HepG2 (cell line): ENCODE data around the gene TEDC1. TPM values are rescaled to one million over a fixed set of nuclear protein-coding genes. Genes with fewer than 3 reads are reported as not detected.

Source experiments
- ATAC-seq: fragments of 200-7000 bp; cut with Tn5 transposase; 3 replicates; pipeline ENCODE4 v1.9.1; 2020; ENCODE audit warnings: mild to moderate bottlenecking, moderate library complexity
- BruUV-seq: library from RNA; stranded (reverse); fragments of 400-500 nt; replicated peaks from 2 replicates; lab custom pipeline; 2021; lab: Mats Ljungman, UMichigan
- CTCF ChIA-PET: fragments of 300-600 bp; formaldehyde crosslinking; extraction: SDS; loops from one replicate; lab custom pipeline; 2021; ENCODE audit warnings: low total read pairs, inconsistent platforms, low intra/inter-chr PET ratio; lab: Yijun Ruan, JAX
- POLR2A ChIA-PET: fragments of 350-600 bp; sonication (Branson Sonifier 250); formaldehyde crosslinking; loops from one replicate; lab custom pipeline; 2020; ENCODE audit warnings: antibody characterized with exemption, inconsistent platforms; lab: Yijun Ruan, JAX
- DNase-seq: peaks from one replicate; pipeline ENCODE4 v3.0.0-alpha.2; 2015; ENCODE audit warnings: low spot score
- FAIRE-seq: peaks from 3 replicates; lab custom pipeline; 2011; peaks lifted over from hg19 to GRCh38; lab: Jason Lieb, UNC
- H2AFZ ChIP-seq: one replicate; pipeline ENCODE4 v1.6.1; 2011; ENCODE audit warnings: low read length, inconsistent platforms
- H3K27ac ChIP-seq: fragments of 300-600 bp; 3 replicates; pipeline ENCODE4 v1.8.0; 2011; ENCODE audit warnings: mixed run types, mild to moderate bottlenecking, mixed read lengths, low read length, inconsistent platforms; ENCODE audit not compliant: insufficient read depth; ENCODE audit errors: extremely low read length
- H3K27me3 ChIP-seq, 2 experiments: fragments of 200-600 bp in 1 of 2; 2 replicates in 1 of 2; 3 replicates in 1 of 2; pipeline versions ENCODE4 v1.6.0 to v1.8.0; 2011; ENCODE audit warnings: low read length in 2 of 2, mild to moderate bottlenecking in 2 of 2, moderate library complexity in 2 of 2, inconsistent platforms in 1 of 2; ENCODE audit not compliant: insufficient read depth in 2 of 2, control insufficient read depth in 1 of 2
- H3K36me3 ChIP-seq, 2 experiments: fragments of 200-600 bp in 1 of 2; replicated peaks in 1 of 2; 2 replicates in 1 of 2; 3 replicates in 1 of 2; pipeline versions ENCODE4 v1.5.1 to v1.8.0; 2011; ENCODE audit warnings: low read length in 2 of 2, inconsistent platforms in 1 of 2; ENCODE audit not compliant: insufficient read depth in 2 of 2, control insufficient read depth in 1 of 2
- H3K4me1 ChIP-seq: 2 replicates; pipeline ENCODE4 v1.5.1; 2012; ENCODE audit warnings: low read length, inconsistent platforms; ENCODE audit not compliant: insufficient read depth
- H3K4me2 ChIP-seq: 2 replicates; pipeline ENCODE4 v1.6.0; 2011; ENCODE audit warnings: low read depth, low read length, inconsistent platforms
- H3K4me3 ChIP-seq, 3 experiments: fragments of 200-600 bp in 1 of 3; sonication (generic), shearing (Covaris generic) in 1 of 3; replicated peaks in 1 of 3; 2 replicates each; pipeline ENCODE4 v1.5.1; 2011 to 2016; ENCODE audit warnings: low read length in 3 of 3, inconsistent platforms in 2 of 3, low read depth in 2 of 3, mild to moderate bottlenecking in 2 of 3, control low read depth in 1 of 3, mixed read lengths in 1 of 3; ENCODE audit not compliant: insufficient read depth in 1 of 3
- H3K79me2 ChIP-seq: one replicate; pipeline ENCODE4 v1.6.1; 2011; ENCODE audit warnings: low read length, inconsistent platforms; ENCODE audit not compliant: insufficient read depth
- H3K9ac ChIP-seq: 2 replicates; pipeline ENCODE4 v1.6.0; 2011; ENCODE audit warnings: mild to moderate bottlenecking, low read depth, low read length, inconsistent platforms; ENCODE audit not compliant: insufficient read depth
- H3K9me3 ChIP-seq: 2 replicates; pipeline ENCODE4 v1.5.1; 2012; ENCODE audit warnings: mild to moderate bottlenecking, low read length
- H4K20me1 ChIP-seq: 2 replicates; pipeline ENCODE4 v1.6.0; 2011; ENCODE audit warnings: inconsistent platforms, mild to moderate bottlenecking, low read length, moderate library complexity; ENCODE audit not compliant: insufficient read depth
- AGO2 ChIP-seq: fragments of 200-400 bp; formaldehyde crosslinking; optimal IDR thresholded peaks from 2 replicates; pipeline ENCODE3; 2017; ENCODE audit warnings: mild to moderate bottlenecking, low read depth, low read length, moderate library complexity
- ELF4 ChIP-seq: sonication (generic); formaldehyde crosslinking; IDR thresholded peaks from 2 replicates; pipeline ENCODE4 v1.5.0; 2020; ENCODE audit warnings: missing genetic modification reagents, mild to moderate bottlenecking, moderate library complexity, borderline replicate concordance
- GATA4 ChIP-seq: sonication (generic); IDR thresholded peaks from 2 replicates; pipeline ENCODE4 v1.6.1; 2016; ENCODE audit warnings: antibody characterized with exemption, low read depth, borderline replicate concordance
- MAFK ChIP-seq, 2 experiments: IDR thresholded peaks in 1 of 2; conservative IDR thresholded peaks in 1 of 2; 2 replicates each; pipeline ENCODE4 v1.6.1; 2011; ENCODE audit warnings: improper control_type of control experiment in 2 of 2, low read length in 2 of 2
- SUZ12 ChIP-seq: fragments of 150-350 bp; IDR thresholded peaks from 2 replicates; pipeline ENCODE4 v1.6.1; 2014; ENCODE audit warnings: low read depth, low read length
- TAF1 ChIP-seq: sonication (generic); formaldehyde crosslinking; IDR thresholded peaks from 2 replicates; pipeline ENCODE4 v1.4.0; 2020; ENCODE audit warnings: missing genetic modification reagents
- TRIM24 ChIP-seq: sonication (generic); formaldehyde crosslinking; IDR thresholded peaks from 2 replicates; pipeline ENCODE4 v1.8.0; 2022; ENCODE audit warnings: mild to moderate bottlenecking, missing genetic modification reagents
- ZNF337 ChIP-seq: sonication (generic); formaldehyde crosslinking; IDR thresholded peaks from 2 replicates; pipeline ENCODE4 v1.5.1; 2020; ENCODE audit warnings: missing genetic modification reagents, low read depth, mild to moderate bottlenecking, borderline replicate concordance
- WGBS: methylation state at CpG from one replicate; pipeline ENCODE4 v1.1.6; 2017; ENCODE audit warnings: low lambda C conversion rate; 5-methylcytosine and 5-hydroxymethylcytosine counted together
- in situ Hi-C: cut with HindIII; loops from 2 replicates; pipeline ENCODE4 v1.10.0; 2017; ENCODE audit warnings: low pct_unique_long_range_greater_than_20kb; ENCODE audit not compliant: extremely low pct_ligation_motif_present
- intact Hi-C: fragments of 100-400 bp; cut with micrococcal nuclease; formaldehyde crosslinking; loops from one replicate; pipeline ENCODE4 v1.10.0; 2022; ENCODE audit not compliant: unreplicated experiment
- polyA plus RNA-seq, 8 experiments: library from polyadenylated mRNA; depleted of rRNA in 3 of 8; stranded (reverse) in 7 of 8; unstranded in 1 of 8; fragments of >200 nt; fragmentation: Illumina TruSeq in 4 of 8; extraction: Trizol in 4 of 8; gene quantifications; 2 replicates each; pipeline versions ENCODE4 v1.2.1 to v1.2.3, GENCODE V29; 2011 to 2016; ENCODE audit warnings: low read depth in 4 of 8, missing spikeins in 1 of 8, mixed read lengths in 1 of 8; ENCODE audit not compliant: insufficient read depth in 1 of 8
- total RNA-seq, 5 experiments: library from RNA; depleted of rRNA; stranded (reverse); fragments of >200 nt; fragmentation: Illumina TruSeq; extraction: Trizol; gene quantifications; 2 replicates each; pipeline ENCODE4 v1.2.3, GENCODE V29; 2016; ENCODE audit warnings: low read depth in 1 of 5

TEDC1 gene
- total and polyA plus RNA-seq, 2 of the 13 experiments (the other 11 are each of a cell fraction or from before 2014, with no cell fraction given): 5.7 to 27.4 TPM

GRCh38 chr14:105455766-105456660, 35.0 kb upstream of the TEDC1 start:
- Histone ChIP-seq H4K20me1 (no peaks in the 10 kb centered on the region), H2AFZ (no peak overlapping the region), H3K9me3 (no peaks in the 10 kb centered on the region), H3K9ac (no peak overlapping the region), H3K27ac (no peak overlapping the region), H3K4me1 (no peaks in the 10 kb centered on the region), H3K4me2 (no peak overlapping the region), H3K79me2 (no peaks in the 10 kb centered on the region), H3K4me3 (no peak overlapping the region), H3K36me3 (peaks cover 16 to 44% of the 10 kb centered on the region in 2 experiments; a peak in 4 of 5 replicates), H3K27me3 (no peaks in the 10 kb centered on the region)
- POLR2A ChIA-PET: no interaction called here
- ATAC-seq (no peak; the same call in 2 of the 3 replicates), FAIRE-seq (no peak), DNase-seq (no peak)
- CTCF ChIA-PET: no interaction called here
- no TSS peak for BruUV-seq
- intact Hi-C loops (no loop called here), in situ Hi-C loops (no loop called here)
- TF ChIP-seq ZNF337 (CRISPR knock-in tag): no peak
- no peak for TF ChIP-seq SUZ12
- TF ChIP-seq GATA4: no peak
- TF ChIP-seq ELF4 (CRISPR knock-in tag): no peak
- peak; percentile 59 for TF ChIP-seq AGO2
- TF ChIP-seq TAF1 (CRISPR knock-in tag): no peak
- TF ChIP-seq MAFK (conservative IDR thresholded peaks at IDR 0.05 in 1 of 2, IDR thresholded peaks at IDR 0.05 in 1 of 2; ENCODE audit: low read length in 2 of 2): no peak
- TF ChIP-seq TRIM24 (CRISPR knock-in tag): no peak
- 96% methylated on average over 9 of the region's 22 CpGs for WGBS
